ENCODE data around the gene ADPRH.
"Not testable (repeated sequence)": the region's sequence is repeated elsewhere in the genome, so short reads cannot be mapped to it uniquely, and the experiment has no call there.

The ADPRH gene

DNA sequence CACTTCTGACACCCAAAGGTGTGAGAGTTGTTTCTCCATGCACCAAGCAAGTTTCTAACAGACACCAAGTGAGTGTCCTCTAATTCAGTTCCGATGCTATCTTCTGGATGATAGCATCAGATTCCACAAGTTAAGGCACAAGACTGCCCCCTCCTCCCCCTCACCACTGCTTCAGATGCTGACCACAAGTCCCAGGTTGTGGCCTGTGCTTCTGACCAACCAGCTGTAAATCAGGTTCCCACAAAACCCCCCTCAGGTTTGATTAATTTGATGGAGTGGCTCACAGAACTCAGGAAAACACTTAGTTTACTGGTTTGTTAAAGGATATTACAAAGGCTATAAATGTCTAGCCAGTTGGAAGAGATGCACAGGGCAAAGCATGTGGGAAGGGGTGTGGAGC is 11.4 kb downstream of the ADPRH start:
- no peaks in the 10 kb centered on the region for H3K36me3 ChIP-seq
- no peaks in the 10 kb centered on the region for H3K9me3 ChIP-seq
- no peak overlapping the region for H3K4me3 ChIP-seq (ENCODE audit: low read depth in 1 of 2, low read length in 1 of 2)
- peaks cover 0 to 5% of the 10 kb centered on the region in 2 experiments for H3K4me1 ChIP-seq (ENCODE audit: control insufficient read depth in 1 of 2, insufficient read depth in 1 of 2, low read depth in 1 of 2, low read length in 1 of 2)
- no peak overlapping the region for H3K27ac ChIP-seq
- TF ChIP-seq, protein P1, sequence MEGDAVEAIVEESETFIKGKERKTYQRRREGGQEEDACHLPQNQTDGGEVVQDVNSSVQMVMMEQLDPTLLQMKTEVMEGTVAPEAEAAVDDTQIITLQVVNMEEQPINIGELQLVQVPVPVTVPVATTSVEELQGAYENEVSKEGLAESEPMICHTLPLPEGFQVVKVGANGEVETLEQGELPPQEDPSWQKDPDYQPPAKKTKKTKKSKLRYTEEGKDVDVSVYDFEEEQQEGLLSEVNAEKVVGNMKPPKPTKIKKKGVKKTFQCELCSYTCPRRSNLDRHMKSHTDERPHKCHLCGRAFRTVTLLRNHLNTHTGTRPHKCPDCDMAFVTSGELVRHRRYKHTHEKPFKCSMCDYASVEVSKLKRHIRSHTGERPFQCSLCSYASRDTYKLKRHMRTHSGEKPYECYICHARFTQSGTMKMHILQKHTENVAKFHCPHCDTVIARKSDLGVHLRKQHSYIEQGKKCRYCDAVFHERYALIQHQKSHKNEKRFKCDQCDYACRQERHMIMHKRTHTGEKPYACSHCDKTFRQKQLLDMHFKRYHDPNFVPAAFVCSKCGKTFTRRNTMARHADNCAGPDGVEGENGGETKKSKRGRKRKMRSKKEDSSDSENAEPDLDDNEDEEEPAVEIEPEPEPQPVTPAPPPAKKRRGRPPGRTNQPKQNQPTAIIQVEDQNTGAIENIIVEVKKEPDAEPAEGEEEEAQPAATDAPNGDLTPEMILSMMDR (IDR thresholded peaks at IDR 0.05): no peak
- H3K27me3 ChIP-seq: no peaks in the 10 kb centered on the region

DNA sequence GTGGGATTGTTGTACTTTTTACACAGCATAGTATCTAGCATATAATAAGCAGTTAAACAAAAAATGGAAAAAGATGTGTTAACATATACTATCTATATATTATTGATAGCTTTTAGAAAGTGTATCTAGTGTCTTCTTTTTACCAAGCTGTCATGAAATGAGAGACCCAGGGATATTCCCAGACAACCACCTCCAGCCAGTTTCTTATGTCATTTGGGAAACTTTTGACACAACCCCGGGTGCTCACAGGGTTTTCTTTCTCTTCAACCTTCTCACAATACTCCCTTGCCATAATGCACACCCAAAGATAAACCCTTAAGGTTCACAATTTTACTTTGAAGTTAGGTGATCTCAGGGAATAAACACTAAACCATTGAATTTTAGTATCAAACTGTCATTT is 13.6 kb downstream of the ADPRH start:
- no peak overlapping the region for H3K27ac ChIP-seq
- no peaks in the 10 kb centered on the region for H3K36me3 ChIP-seq
- no peaks in the 10 kb centered on the region for H3K27me3 ChIP-seq
- no peaks in the 10 kb centered on the region for H3K9me3 ChIP-seq
- no peak overlapping the region for H3K4me3 ChIP-seq (ENCODE audit: low read depth in 1 of 2, low read length in 1 of 2)
- peaks cover 5 to 6% of the 10 kb centered on the region in 2 experiments for H3K4me1 ChIP-seq (ENCODE audit: control insufficient read depth in 1 of 2, insufficient read depth in 1 of 2, low read depth in 1 of 2, low read length in 1 of 2)
- TF ChIP-seq, protein P1 (IDR thresholded peaks at IDR 0.05): no peak

DNA sequence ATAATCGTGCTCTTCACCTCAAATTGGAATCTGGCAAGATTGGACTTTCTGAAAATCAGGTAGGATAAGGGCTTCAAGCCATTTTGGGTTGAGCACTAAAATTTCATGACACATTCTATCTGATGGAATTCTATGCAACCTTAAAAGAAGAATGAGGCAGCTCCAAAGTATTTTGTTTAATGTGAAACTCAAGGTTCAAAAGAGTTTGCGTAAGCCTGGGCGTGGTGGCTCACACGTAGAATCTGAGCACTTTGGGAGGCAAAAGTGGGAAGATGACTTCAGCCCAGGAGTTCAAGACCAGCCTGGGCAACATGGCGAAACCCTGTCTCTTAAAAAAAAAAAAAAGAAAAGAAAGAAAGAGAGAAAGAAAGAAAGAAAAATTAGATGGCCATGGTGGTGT is 14.8 kb downstream of the ADPRH start:
- Histone ChIP-seq H3K27ac (no peak overlapping the region), H3K4me1 (ENCODE audit: control insufficient read depth in 1 of 2, insufficient read depth in 1 of 2, low read depth in 1 of 2, low read length in 1 of 2) (peaks cover 4 to 6% of the 10 kb centered on the region in 2 experiments), H3K27me3 (no peaks in the 10 kb centered on the region), H3K4me3 (ENCODE audit: low read depth in 1 of 2, low read length in 1 of 2) (no peak overlapping the region), H3K36me3 (no peaks in the 10 kb centered on the region), H3K9me3 (no peaks in the 10 kb centered on the region)
- TF ChIP-seq, protein P1 (IDR thresholded peaks at IDR 0.05): no peak

DNA sequence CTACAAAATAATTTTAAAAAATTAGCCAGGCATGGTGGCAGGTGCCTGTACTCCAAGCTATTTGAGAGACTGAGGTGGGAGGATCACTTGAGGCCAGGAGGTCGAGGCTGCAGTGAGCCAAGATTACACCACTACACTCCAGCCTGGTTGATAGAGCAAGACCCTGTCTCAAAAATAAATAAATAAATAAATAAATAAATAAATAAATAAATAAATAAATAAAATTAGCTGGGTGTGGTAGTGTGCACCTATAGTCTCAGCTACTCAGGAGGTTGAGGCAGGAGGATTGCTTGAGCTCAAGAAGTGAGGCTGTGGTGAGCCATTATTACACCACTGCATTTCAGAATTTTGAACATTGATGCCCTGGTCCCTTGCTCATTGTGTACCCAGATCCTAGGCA is 15.6 kb downstream of the ADPRH start:
- H3K9me3 ChIP-seq; H3K36me3 ChIP-seq; H3K27ac ChIP-seq; H3K27me3 ChIP-seq; H3K4me3 ChIP-seq (ENCODE audit: low read depth in 1 of 2, low read length in 1 of 2); H3K4me1 ChIP-seq (ENCODE audit: control insufficient read depth in 1 of 2, insufficient read depth in 1 of 2, low read depth in 1 of 2, low read length in 1 of 2): not testable (repeated sequence)

DNA sequence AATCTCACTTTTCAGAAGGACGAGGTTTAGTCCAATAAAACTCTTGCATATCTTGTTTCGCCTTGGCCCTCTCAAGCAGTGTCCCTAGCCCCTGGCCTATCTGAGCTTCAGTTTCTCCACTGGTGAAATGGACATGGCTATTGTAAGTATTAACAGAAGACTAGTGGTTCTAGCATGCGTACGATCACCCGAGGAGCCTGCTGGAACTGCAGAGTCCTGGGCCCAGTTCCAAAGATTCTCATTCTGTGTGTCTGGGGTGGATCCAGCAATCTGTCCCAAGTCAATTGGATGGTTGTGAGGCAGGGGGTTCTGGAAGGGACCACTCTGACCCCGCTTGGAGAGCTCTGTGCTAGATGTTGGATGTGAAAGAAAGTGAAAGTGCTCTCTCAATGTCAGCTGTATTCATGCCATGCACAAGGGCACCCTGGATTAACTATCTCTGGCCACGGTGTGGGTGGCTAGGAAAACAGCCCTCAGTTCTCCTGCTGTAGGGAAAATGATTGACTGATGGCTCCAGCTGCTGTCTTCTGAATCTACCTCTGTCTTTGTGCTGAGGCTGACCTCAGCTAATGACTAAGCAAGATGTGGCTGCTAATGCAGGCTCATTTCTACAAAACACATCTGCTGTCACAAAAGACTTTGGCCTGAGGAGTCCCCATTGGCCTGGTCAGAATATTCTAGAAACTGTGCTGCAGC is 16.5 kb downstream of the ADPRH start:
- Histone ChIP-seq H3K9me3 (no peaks in the 10 kb centered on the region), H3K4me1 (ENCODE audit: control insufficient read depth in 1 of 2, insufficient read depth in 1 of 2, low read depth in 1 of 2, low read length in 1 of 2) (peaks cover 0 to 6% of the 10 kb centered on the region in 2 experiments), H3K36me3 (no peaks in the 10 kb centered on the region), H3K27me3 (no peaks in the 10 kb centered on the region), H3K27ac (no peak overlapping the region), H3K4me3 (ENCODE audit: low read depth in 1 of 2, low read length in 1 of 2) (no peak overlapping the region)
- TF ChIP-seq, protein P1 (IDR thresholded peaks at IDR 0.05): no peak

DNA sequence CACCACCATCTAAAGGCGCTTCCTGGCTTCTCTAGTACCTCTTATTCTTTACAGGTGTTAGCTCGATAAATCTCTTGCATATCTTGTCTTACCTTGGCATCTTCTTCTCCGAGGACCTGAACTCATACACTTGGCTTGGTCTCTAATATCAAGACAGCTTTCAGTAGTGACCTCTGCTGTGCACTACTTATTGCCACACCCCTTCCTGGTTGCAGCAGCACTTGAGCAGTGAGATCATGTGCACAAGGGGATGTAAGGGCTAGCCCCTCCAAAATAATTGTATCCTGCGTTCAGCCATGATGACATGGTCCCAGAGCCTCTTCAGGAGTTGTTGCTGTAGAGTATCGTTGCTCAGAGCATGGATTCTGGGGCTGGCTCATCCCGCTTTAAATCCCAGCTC is 17.1 kb downstream of the ADPRH start:
- no peaks in the 10 kb centered on the region for H3K36me3 ChIP-seq
- no peak overlapping the region for H3K27ac ChIP-seq
- peaks cover 0 to 6% of the 10 kb centered on the region in 2 experiments for H3K4me1 ChIP-seq (ENCODE audit: control insufficient read depth in 1 of 2, insufficient read depth in 1 of 2, low read depth in 1 of 2, low read length in 1 of 2)
- H3K9me3 ChIP-seq: no peaks in the 10 kb centered on the region
- no peak overlapping the region for H3K4me3 ChIP-seq (ENCODE audit: low read depth in 1 of 2, low read length in 1 of 2)
- no peaks in the 10 kb centered on the region for H3K27me3 ChIP-seq
- TF ChIP-seq, protein P1 (IDR thresholded peaks at IDR 0.05): no peak

Data from neutrophil (primary cell).